Activated T-helper 2 cell treated with anti-CD3 and anti-CD28 coated beads, Interferon-gamma antibody, Interleukin-2, Interleukin-4, amounts not matched to agents 10 μg/mL and 5 μg/mL and 100 μg/mL, durations not matched to agents 14 hours and 24 hours and 36 hours (primary cell): Measurements from ENCODE around the gene CD3E. TPM values are rescaled to one million over a fixed set of nuclear protein-coding genes. Genes with fewer than 3 reads are reported as not detected.
"Not testable (repeated sequence)": the region's sequence is repeated elsewhere in the genome, so short reads cannot be mapped to it uniquely, and the experiment has no call there.

Experiments
- DNase-seq: peaks from one replicate; pipeline ENCODE4 v3.0.0; 2021; ENCODE audit warnings: low spot score
- H3K27ac Mint-ChIP-seq: one replicate; pipeline ENCODE4 v1.8.0; 2021; ENCODE audit warnings: mixed read lengths
- H3K27me3 Mint-ChIP-seq: one replicate; pipeline ENCODE4 v1.8.0; 2021; ENCODE audit warnings: low read depth, mixed read lengths
- H3K36me3 Mint-ChIP-seq: one replicate; pipeline ENCODE4 v1.8.0; 2021; ENCODE audit warnings: low read depth, mixed read lengths
- H3K4me1 Mint-ChIP-seq: one replicate; pipeline ENCODE4 v1.8.0; 2021; ENCODE audit warnings: low read depth, mixed read lengths
- H3K4me3 Mint-ChIP-seq: one replicate; pipeline ENCODE4 v1.8.0; 2021; ENCODE audit warnings: low read depth, mild to moderate bottlenecking, moderate library complexity, mixed read lengths
- H3K9me3 Mint-ChIP-seq: one replicate; pipeline ENCODE4 v1.8.0; 2021; ENCODE audit warnings: mixed read lengths
- intact Hi-C: fragments of 100-400 bp; cut with micrococcal nuclease; formaldehyde crosslinking; loops from one replicate; pipeline ENCODE4 v1.15.1; 2023
- total RNA-seq: library from RNA; stranded (reverse); gene quantifications from 2 replicates; pipeline ENCODE4 v1.2.3, GENCODE V29; 2022

CD3E gene
- total RNA-seq, 1 donor from 2014 or later, result 529 TPM

DNA sequence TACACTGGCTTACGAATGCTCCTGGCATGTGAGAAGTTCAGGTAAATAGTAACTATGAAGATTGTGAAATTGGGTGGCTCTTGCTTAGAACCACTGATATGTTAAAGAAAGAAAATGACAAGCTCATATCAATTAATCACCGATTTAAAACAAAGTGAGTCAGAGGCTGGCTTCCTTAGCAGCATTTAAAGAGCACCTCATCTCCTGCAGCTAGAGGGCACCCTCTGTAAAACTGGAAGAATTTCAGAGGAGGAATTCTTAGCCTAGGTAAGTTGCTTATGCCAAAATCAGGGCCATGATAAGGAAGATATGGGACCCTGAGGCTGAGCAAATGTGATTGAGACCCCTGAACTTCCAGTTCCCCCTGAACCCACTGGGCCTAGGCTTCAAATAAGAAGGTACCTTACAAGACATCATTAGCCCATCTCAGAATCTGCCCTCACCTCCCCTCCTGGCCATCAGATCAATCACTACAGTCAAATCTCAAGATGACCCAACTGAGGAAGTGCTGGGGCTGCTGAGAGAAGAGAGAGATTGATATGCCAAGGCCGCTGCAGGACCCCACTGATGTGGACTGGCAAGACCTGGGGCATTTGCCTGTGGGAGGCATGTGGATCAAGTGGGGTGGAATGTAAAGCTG is 8.6 kb upstream of the CD3E start:
- intact Hi-C loops, result loop anchor here (2.0 kb wide), 2 partner anchors 15 to 57 kb away; no protein-coding TSS in a partner anchor
- Mint-ChIP-seq H3K27me3 (no peaks in the 10 kb centered on the region), H3K27ac (no peak overlapping the region), H3K36me3 (no peaks in the 10 kb centered on the region), H3K9me3 (no peaks in the 10 kb centered on the region), H3K4me3 (no peak overlapping the region), H3K4me1 (peaks cover 16% of the 10 kb centered on the region)
- DNase-seq, result no peak

DNA sequence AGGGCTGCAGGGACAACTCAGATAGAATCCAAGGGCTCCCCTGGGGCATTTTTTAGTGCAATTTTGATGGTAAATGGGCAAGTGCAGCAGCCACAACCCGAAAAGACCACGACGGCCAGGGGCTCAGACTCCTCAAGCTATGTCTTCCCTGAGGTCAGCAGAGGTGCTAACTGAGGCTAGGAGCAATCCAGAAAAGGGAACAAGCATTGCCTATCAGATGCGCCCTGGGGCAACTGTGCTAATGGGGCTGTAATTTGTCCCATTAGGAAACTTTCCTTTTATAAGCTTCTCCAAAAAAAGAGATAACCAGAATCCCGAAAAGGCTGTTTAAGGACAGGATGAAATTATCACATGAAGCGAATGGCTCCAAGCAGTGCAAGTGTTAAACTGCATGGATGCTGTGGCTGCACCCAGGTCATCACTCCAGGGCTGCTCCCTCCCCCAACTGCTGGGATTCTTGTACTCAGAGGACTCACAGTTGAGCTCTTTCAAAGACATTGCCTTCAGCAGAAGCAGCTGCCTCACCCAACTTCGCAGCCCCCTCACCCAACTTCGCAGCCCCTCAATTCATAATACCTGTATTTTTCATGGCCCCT is 2.8 kb upstream of the CD3E start:
- no peaks in the 10 kb centered on the region for H3K9me3 Mint-ChIP-seq
- no peaks in the 10 kb centered on the region for H3K27me3 Mint-ChIP-seq
- no peak overlapping the region for H3K4me3 Mint-ChIP-seq
- peaks cover 18% of the 10 kb centered on the region for H3K36me3 Mint-ChIP-seq
- DNase-seq, result no peak
- H3K4me1 Mint-ChIP-seq, result peaks cover 25% of the 10 kb centered on the region
- H3K27ac Mint-ChIP-seq, result no peak overlapping the region
- intact Hi-C loops, result no loop called here

DNA sequence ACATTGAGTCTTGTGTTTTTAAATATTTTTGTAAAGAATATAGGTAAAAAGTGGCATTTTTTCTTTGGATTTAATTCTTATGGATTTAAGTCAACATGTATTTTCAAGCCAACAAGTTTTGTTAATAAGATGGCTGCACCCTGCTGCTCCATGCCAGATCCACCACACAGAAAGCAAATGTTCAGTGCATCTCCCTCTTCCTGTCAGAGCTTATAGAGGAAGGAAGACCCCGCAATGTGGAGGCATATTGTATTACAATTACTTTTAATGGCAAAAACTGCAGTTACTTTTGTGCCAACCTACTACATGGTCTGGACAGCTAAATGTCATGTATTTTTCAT is 333 bp upstream of the CD3E start:
- intact Hi-C loops, result loop anchor here (1.0 kb wide), 1 partner anchor 34 kb away; no protein-coding TSS in a partner anchor
- peaks cover 42% of the 10 kb centered on the region for H3K36me3 Mint-ChIP-seq
- peak overlapping the region; percentile 89 for H3K4me3 Mint-ChIP-seq
- no peaks in the 10 kb centered on the region for H3K9me3 Mint-ChIP-seq
- H3K27ac Mint-ChIP-seq, result peak overlapping the region; percentile 100
- DNase-seq, result no peak
- H3K27me3 Mint-ChIP-seq, result no peaks in the 10 kb centered on the region
- H3K4me1 Mint-ChIP-seq, result peaks cover 43% of the 10 kb centered on the region

- intact Hi-C loops, result loop anchor here (1.0 to 5.0 kb wide), 5 partner anchors 37 to 267 kb away; partner anchors contain the start of genes ARCN1 and CD3D
- peaks cover 53% of the 10 kb centered on the region for H3K4me1 Mint-ChIP-seq
- peaks cover 56% of the 10 kb centered on the region for H3K36me3 Mint-ChIP-seq
- peak overlapping the region; percentile 100 for H3K27ac Mint-ChIP-seq
- peaks cover 3% of the 10 kb centered on the region for H3K9me3 Mint-ChIP-seq
- H3K27me3 Mint-ChIP-seq, result no peaks in the 10 kb centered on the region
- H3K4me3 Mint-ChIP-seq, result peak overlapping the region; percentile 89
- DNase-seq, result peak; percentile 24
Observed at GRCh38 chr11:118305726-118306125, 1.2 kb downstream of the CD3E start.

DNA sequence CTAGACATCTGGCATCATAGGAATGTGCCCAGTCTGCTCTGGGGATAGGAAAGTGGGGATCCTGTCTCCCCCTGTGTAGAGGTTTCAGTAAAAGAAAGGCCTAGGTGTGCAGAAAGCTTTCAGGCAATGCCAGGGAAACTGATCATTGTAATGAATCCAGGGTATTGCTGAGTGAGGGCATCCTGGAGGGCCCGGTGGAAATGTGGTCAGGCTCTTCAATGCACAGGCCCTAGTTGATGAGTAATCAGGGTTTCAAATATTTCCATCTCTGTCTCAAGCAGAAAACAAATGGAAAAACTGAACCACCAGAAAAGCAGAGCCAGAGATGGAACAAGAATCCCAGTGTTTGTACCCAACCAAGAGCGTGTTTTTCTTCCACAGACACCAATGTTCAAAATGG is 2.0 kb downstream of the CD3E start:
- Mint-ChIP-seq H3K27me3 (no peaks in the 10 kb centered on the region), H3K9me3 (peaks cover 3% of the 10 kb centered on the region), H3K4me3 (peak overlapping the region; percentile 74), H3K27ac (peak overlapping the region; percentile 100), H3K36me3 (peaks cover 65% of the 10 kb centered on the region), H3K4me1 (peaks cover 58% of the 10 kb centered on the region)
- DNase-seq, result no peak
- intact Hi-C loops, result loop anchor here (1.0 to 5.0 kb wide), 5 partner anchors 36 to 266 kb away; partner anchors contain the start of genes ARCN1 and CD3D

- peaks cover 68% of the 10 kb centered on the region for H3K4me1 Mint-ChIP-seq
- DNase-seq, H3K9me3 Mint-ChIP-seq, H3K27me3 Mint-ChIP-seq: not testable (repeated sequence)
- peak overlapping the region; percentile 100 for H3K27ac Mint-ChIP-seq
- peaks cover 87% of the 10 kb centered on the region for H3K36me3 Mint-ChIP-seq
- H3K4me3 Mint-ChIP-seq, result peak overlapping the region; percentile 1
- intact Hi-C loops, result loop anchor here (5.0 kb wide), 2 partner anchors 92 to 263 kb away; partner anchors contain the start of gene ARCN1
Observed at GRCh38 chr11:118308995-118309528, 4.5 kb downstream of the CD3E start.

- Mint-ChIP-seq H3K27me3 (no peaks in the 10 kb centered on the region), H3K27ac (peak overlapping the region; percentile 71), H3K4me3 (no peak overlapping the region), H3K4me1 (peaks cover 71% of the 10 kb centered on the region), H3K9me3 (peaks cover 3% of the 10 kb centered on the region), H3K36me3 (peaks cover 89% of the 10 kb centered on the region)
- no peak for DNase-seq
- intact Hi-C loops, result loop anchor here (2.0 kb wide), 1 partner anchor 13 kb away; no protein-coding TSS in a partner anchor
Observed at GRCh38 chr11:118310271-118310670, 5.7 kb downstream of the CD3E start.

DNA sequence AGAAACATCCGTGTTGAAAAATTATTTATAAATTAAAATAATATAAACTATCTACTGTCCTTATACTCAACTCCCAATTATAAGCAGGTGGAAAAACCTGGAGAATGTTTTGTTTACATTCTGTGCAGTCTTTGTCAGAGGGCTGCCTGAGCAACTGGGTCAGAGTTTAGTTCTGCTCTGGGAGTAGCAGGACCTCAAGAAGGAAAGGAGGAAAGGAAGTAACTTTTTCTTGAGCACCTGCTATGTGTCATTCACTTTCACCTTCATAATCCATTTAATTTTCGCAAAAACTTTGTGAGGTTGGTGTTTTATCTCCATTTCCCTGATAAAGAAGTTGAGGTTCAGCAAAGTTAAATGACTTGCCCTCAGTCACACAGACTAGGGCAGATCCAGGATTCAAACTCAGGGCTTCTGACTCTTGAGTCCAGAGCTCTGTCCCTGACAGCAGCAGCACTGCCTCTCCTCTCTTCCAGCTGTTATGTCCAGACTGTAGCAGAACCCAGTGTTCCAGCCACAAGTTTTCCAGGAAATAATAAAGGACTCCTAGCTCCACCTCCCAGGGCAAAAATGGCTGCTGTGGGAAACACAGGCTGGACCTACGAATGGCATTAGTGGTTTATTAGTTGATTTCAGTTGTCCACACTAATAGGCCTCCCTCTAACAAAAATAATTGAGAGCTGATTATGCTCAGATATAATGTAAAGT is 6.4 kb downstream of the CD3E start:
- no peaks in the 10 kb centered on the region for H3K27me3 Mint-ChIP-seq
- H3K36me3 Mint-ChIP-seq, result peaks cover 90% of the 10 kb centered on the region
- peaks cover 75% of the 10 kb centered on the region for H3K4me1 Mint-ChIP-seq
- H3K27ac Mint-ChIP-seq, result peak overlapping the region; percentile 35
- intact Hi-C loops, result loop anchor here (2.0 kb wide), 1 partner anchor 14 kb away; no protein-coding TSS in a partner anchor
- no peak for DNase-seq
- no peak overlapping the region for H3K4me3 Mint-ChIP-seq
- peaks cover 3% of the 10 kb centered on the region for H3K9me3 Mint-ChIP-seq

DNA sequence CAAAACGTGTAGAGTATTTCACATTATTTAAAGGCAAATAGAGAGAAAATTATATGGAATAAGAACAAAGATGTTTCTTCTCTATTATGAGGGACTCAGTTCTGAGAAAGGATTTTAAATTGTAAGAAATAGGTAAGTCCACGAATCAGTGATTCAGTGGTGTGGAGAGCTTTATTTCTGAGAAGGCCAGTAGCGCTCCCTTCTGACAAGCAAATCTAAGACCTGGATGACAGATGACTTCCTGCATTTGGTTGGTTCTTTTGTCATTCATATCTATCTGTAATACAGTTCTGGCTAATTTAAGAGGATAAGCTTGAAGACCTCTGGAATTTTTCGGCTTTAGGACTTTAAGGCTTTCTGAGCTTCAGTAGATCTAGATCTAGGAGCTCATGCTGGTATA is 7.0 kb downstream of the CD3E start:
- DNase-seq, result no peak
- Mint-ChIP-seq H3K27ac (peak overlapping the region; percentile 35), H3K9me3 (peaks cover 3% of the 10 kb centered on the region), H3K27me3 (no peaks in the 10 kb centered on the region), H3K36me3 (peaks cover 89% of the 10 kb centered on the region), H3K4me1 (peaks cover 76% of the 10 kb centered on the region), H3K4me3 (no peak overlapping the region)
- intact Hi-C loops, result loop anchor here (2.0 kb wide), 1 partner anchor 15 kb away; no protein-coding TSS in a partner anchor

DNA sequence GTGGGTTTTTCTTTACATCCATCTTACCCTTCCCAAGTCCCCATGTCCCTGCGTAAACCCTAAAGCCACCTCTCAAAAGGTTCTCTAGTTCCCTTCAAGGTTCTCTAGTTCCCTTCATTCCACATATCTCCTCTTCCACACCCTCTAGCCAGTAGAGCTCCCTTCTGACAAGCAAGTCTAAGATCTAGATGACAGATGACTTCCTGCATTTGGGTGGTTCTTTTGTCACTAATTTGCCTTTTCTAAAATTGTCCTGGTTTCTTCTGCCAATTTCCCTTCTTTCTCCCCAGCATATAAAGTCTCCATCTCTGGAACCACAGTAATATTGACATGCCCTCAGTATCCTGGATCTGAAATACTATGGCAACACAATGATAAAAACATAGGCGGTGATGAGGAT is 7.8 kb downstream of the CD3E start:
- H3K27me3 Mint-ChIP-seq, result no peaks in the 10 kb centered on the region
- H3K27ac Mint-ChIP-seq, result peak overlapping the region; percentile 33
- peaks cover 87% of the 10 kb centered on the region for H3K36me3 Mint-ChIP-seq
- H3K9me3 Mint-ChIP-seq, result peaks cover 3% of the 10 kb centered on the region
- no peak for DNase-seq
- intact Hi-C loops, result no loop called here
- H3K4me3 Mint-ChIP-seq, result no peak overlapping the region
- peaks cover 75% of the 10 kb centered on the region for H3K4me1 Mint-ChIP-seq

GRCh38 chr11:118313242-118313641 is 8.7 kb downstream of the CD3E start:
- Mint-ChIP-seq H3K27ac (peak overlapping the region; percentile 56), H3K4me3 (no peak overlapping the region), H3K36me3 (peaks cover 80% of the 10 kb centered on the region), H3K4me1 (peaks cover 75% of the 10 kb centered on the region), H3K9me3 (peaks cover 3% of the 10 kb centered on the region), H3K27me3 (no peaks in the 10 kb centered on the region)
- no peak for DNase-seq
- intact Hi-C loops, result no loop called here

DNA sequence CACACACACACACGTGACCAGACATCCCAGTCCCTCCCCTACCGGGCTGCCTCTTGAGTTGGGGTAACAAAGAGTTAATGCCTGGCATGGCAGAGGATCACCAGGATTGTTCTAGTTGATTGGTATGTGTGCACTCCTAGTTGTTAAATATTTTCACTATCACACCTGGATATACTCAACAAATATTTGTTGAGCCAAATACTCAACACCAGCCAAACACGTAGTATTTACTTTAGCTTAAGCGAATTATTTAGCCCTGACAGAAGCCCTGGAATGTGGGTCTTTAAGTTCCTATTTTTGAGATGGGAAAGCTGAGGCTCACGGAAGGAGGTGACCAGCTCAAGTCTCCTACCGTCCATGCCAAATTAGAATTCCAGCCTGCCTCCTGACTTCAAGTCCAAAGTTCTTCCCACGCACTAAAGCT is 10.5 kb downstream of the CD3E start:
- peaks cover 68% of the 10 kb centered on the region for H3K36me3 Mint-ChIP-seq
- H3K9me3 Mint-ChIP-seq, result peaks cover 3% of the 10 kb centered on the region
- H3K4me3 Mint-ChIP-seq, result peak overlapping the region; percentile 24
- H3K27ac Mint-ChIP-seq, result peak overlapping the region; percentile 91
- H3K27me3 Mint-ChIP-seq, result no peaks in the 10 kb centered on the region
- intact Hi-C loops, result no loop called here
- H3K4me1 Mint-ChIP-seq, result peaks cover 77% of the 10 kb centered on the region
- DNase-seq, result no peak
